Measurements from ENCODE around the gene TAGLN3. TPM values are rescaled to one million over a fixed set of nuclear protein-coding genes. Genes with fewer than 3 reads are reported as not detected.

TAGLN3 gene
- total and polyA plus RNA-seq, 2 of the 13 experiments (the other 11 are each of a cell fraction or from before 2014, with no cell fraction given) = 0.51 to 0.91 TPM

DNA sequence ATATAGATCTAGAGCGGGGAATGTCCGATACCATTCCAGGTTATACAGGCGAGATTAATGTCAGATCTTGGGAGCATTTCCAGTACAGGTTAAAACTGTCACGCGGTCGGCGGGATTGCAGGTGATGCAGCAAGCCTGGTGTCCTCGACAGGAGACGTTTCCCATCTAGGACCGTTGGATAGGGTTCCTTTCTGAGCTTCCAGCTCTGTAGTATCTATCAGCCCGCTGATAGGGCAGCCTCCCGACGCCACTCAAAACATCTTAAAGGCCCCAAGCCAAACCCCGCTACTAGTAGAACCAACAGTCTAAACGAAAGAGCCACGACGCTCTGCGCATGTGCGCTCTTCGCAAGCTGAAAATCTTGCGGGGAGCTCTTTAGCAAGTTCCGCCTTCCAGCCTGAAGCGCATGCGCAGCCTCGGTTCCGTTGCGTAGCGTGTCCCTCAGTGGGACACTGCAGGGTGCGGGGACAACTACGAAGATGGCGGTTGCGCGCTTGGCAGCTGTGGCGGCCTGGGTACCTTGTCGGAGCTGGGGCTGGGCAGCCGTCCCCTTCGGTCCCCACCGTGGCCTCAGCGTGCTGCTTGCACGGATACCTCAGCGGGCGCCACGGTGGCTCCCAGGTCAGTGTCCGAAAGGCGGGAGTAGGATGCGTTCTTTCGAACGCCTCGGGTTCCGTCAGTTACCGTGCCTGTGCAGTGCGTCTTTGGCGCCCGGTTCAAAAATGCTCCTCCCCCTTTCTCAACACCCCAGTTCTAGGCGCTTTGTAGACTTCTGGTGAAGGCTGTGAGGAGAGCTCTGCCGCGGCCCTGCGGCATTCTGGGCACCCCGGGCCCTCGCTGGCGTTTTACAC is 19.9 kb upstream of the TAGLN3 start, which contains the start of gene ABHD10 (continued):
- TF ChIP-seq ZSCAN5A (CRISPR knock-in tag; IDR thresholded peaks at IDR 0.05; ENCODE audit: borderline replicate concordance) (no peak; the same call in 1 of the 2 replicates), NCOR1 (IDR thresholded peaks at IDR 0.05; ENCODE audit: borderline replicate concordance, low read length) (no peak), LCORL (IDR thresholded peaks at IDR 0.05) (no peak), LCORL (CRISPR knock-in tag; IDR thresholded peaks at IDR 0.05) (peak; percentile 63; the same call in 1 of the 2 replicates), REL (CRISPR knock-in tag; conservative IDR thresholded peaks at IDR 0.05) (no peak), HNRNPK (IDR thresholded peaks at IDR 0.05; ENCODE audit: low read depth, low read length, poor library complexity, severe bottlenecking) (no peak), CENPT (CRISPR knock-in tag; IDR thresholded peaks at IDR 0.05; ENCODE audit: low read depth) (0 out of 2 replicates have a peak, but pooled peaks have one; percentile 29), ZNF543 (CRISPR knock-in tag; IDR thresholded peaks at IDR 0.05) (peak; percentile 93), NFE2L1 (CRISPR knock-in tag; IDR thresholded peaks at IDR 0.05; ENCODE audit: borderline replicate concordance) (0 out of 2 replicates have a peak, but pooled peaks have one; percentile 33), NCOA2 (CRISPR knock-in tag; IDR thresholded peaks at IDR 0.05) (peak; percentile 45; the same call in 1 of the 2 replicates), AGO2 (optimal IDR thresholded peaks at IDR 0.05; ENCODE audit: low read depth, low read length) (peak; percentile 46), TOPORS (CRISPR knock-in tag; IDR thresholded peaks at IDR 0.05) (peak; percentile 89), JUNB (CRISPR knock-in tag; IDR thresholded peaks at IDR 0.05; ENCODE audit: borderline replicate concordance) (no peak), CBFB (CRISPR knock-in tag; IDR thresholded peaks at IDR 0.05) (peak; percentile 35; the same call in 1 of the 2 replicates), SRY (CRISPR knock-in tag; IDR thresholded peaks at IDR 0.05) (no peak), ZBTB20 (CRISPR knock-in tag; IDR thresholded peaks at IDR 0.05; ENCODE audit: borderline replicate concordance, low read depth) (0 out of 2 replicates have a peak, but pooled peaks have one; percentile 60), ZNF567 (CRISPR knock-in tag; IDR thresholded peaks at IDR 0.05; ENCODE audit: borderline replicate concordance) (peak; percentile 78; the same call in 1 of the 2 replicates), KDM1A (CRISPR knock-in tag; IDR thresholded peaks at IDR 0.05) (no peak)
- TF ChIP-seq, protein P1, sequence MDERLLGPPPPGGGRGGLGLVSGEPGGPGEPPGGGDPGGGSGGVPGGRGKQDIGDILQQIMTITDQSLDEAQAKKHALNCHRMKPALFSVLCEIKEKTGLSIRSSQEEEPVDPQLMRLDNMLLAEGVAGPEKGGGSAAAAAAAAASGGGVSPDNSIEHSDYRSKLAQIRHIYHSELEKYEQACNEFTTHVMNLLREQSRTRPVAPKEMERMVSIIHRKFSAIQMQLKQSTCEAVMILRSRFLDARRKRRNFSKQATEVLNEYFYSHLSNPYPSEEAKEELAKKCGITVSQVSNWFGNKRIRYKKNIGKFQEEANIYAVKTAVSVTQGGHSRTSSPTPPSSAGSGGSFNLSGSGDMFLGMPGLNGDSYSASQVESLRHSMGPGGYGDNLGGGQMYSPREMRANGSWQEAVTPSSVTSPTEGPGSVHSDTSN (CRISPR knock-in tag; IDR thresholded peaks at IDR 0.05) = no peak; the same call in 1 of the 2 replicates
- TF ChIP-seq, protein P2, sequence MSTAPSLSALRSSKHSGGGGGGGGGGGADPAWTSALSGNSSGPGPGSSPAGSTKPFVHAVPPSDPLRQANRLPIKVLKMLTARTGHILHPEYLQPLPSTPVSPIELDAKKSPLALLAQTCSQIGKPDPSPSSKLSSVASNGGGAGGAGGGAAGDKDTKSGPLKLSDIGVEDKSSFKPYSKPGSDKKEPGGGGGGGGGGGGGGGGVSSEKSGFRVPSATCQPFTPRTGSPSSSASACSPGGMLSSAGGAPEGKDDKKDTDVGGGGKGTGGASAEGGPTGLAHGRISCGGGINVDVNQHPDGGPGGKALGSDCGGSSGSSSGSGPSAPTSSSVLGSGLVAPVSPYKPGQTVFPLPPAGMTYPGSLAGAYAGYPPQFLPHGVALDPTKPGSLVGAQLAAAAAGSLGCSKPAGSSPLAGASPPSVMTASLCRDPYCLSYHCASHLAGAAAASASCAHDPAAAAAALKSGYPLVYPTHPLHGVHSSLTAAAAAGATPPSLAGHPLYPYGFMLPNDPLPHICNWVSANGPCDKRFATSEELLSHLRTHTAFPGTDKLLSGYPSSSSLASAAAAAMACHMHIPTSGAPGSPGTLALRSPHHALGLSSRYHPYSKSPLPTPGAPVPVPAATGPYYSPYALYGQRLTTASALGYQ (CRISPR knock-in tag; IDR thresholded peaks at IDR 0.05) = no peak
- TF ChIP-seq, protein P3, sequence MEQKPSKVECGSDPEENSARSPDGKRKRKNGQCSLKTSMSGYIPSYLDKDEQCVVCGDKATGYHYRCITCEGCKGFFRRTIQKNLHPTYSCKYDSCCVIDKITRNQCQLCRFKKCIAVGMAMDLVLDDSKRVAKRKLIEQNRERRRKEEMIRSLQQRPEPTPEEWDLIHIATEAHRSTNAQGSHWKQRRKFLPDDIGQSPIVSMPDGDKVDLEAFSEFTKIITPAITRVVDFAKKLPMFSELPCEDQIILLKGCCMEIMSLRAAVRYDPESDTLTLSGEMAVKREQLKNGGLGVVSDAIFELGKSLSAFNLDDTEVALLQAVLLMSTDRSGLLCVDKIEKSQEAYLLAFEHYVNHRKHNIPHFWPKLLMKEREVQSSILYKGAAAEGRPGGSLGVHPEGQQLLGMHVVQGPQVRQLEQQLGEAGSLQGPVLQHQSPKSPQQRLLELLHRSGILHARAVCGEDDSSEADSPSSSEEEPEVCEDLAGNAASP (CRISPR knock-in tag; IDR thresholded peaks at IDR 0.05; ENCODE audit: borderline replicate concordance) = 0 out of 2 replicates have a peak, but pooled peaks have one; percentile 44
- TF ChIP-seq, protein P4, sequence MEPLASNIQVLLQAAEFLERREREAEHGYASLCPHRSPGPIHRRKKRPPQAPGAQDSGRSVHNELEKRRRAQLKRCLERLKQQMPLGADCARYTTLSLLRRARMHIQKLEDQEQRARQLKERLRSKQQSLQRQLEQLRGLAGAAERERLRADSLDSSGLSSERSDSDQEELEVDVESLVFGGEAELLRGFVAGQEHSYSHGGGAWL (CRISPR knock-in tag; IDR thresholded peaks at IDR 0.05) = peak; percentile 78; the same call in 1 of the 2 replicates
